ENCODE measurements around the gene PPFIBP1. TPM values are rescaled to one million over a fixed set of nuclear protein-coding genes. Genes with fewer than 3 reads are reported as not detected.

PPFIBP1 gene
- total and polyA plus RNA-seq, 2 donors (not counting 1 experiment from before 2014, with no cell fraction given) = 3.3 to 15.0 TPM

- Histone ChIP-seq H3K27me3 (replicated peaks in 1 of 4; ENCODE audit: control extremely low read depth in 1 of 4, control insufficient read depth in 3 of 4, insufficient read depth in 4 of 4, low read length in 3 of 4) (no peaks in the 10 kb centered on the region), H3K36me3 (replicated peaks in 1 of 2; ENCODE audit: control extremely low read depth in 1 of 2, control insufficient read depth in 1 of 2, extremely low read depth in 1 of 2, insufficient read depth in 2 of 2, low read length in 1 of 2) (no peaks in the 10 kb centered on the region), H3K4me3 (ENCODE audit: control extremely low read depth in 1 of 5, extremely low read depth in 1 of 5, insufficient read depth in 1 of 5, low read depth in 2 of 5, low read length in 4 of 5) (no peak overlapping the region), H3K27ac (ENCODE audit: low read length in 2 of 2) (no peak overlapping the region), H2AFZ (ENCODE audit: insufficient read depth, low read depth, low read length, poor library complexity, severe bottlenecking) (no peak overlapping the region), H4K20me1 (ENCODE audit: control insufficient read depth, insufficient read depth, low read length, poor library complexity, severe bottlenecking) (no peaks in the 10 kb centered on the region), H3K9me3 (ENCODE audit: control extremely low read depth in 1 of 3, control insufficient read depth in 2 of 3, insufficient read depth in 1 of 3, low read length in 2 of 3) (peaks cover 5 to 26% (median 19%) of the 10 kb centered on the region in 3 donors), H3K9ac (ENCODE audit: low read length) (no peak overlapping the region), H3K79me2 (ENCODE audit: control insufficient read depth, insufficient read depth, low read length) (no peaks in the 10 kb centered on the region), H3K4me1 (ENCODE audit: control insufficient read depth in 2 of 2, insufficient read depth in 2 of 2, low read length in 2 of 2) (no peaks in the 10 kb centered on the region), H3K4me2 (replicated peaks; ENCODE audit: low read depth, low read length, poor library complexity, severe bottlenecking) (no peak overlapping the region)
- Mint-ChIP-seq H3K27ac (no peak overlapping the region), H3K4me3 (no peak overlapping the region), H3K27me3 (no peaks in the 10 kb centered on the region), H3K4me1 (no peaks in the 10 kb centered on the region), H3K9me3 (ENCODE audit: insufficient read depth) (peaks cover 17% of the 10 kb centered on the region)
- intact Hi-C loops (cut with micrococcal nuclease) = no loop called here
- ChIA-PET CTCF (no interaction called here), POLR2A (no interaction called here)
- ATAC-seq (ENCODE audit: low read depth) (no peak), DNase-seq (no peak)
- no peak for TF ChIP-seq CTCF (IDR thresholded peaks at IDR 0.05)
- no peak for TF ChIP-seq EZH2 (IDR thresholded peaks at IDR 0.05; ENCODE audit: borderline replicate concordance, insufficient read depth, low read depth, low read length, poor library complexity, severe bottlenecking)
- 57% methylated on average over 1 of the region's 1 CpG for WGBS (ENCODE audit: insufficient coverage)
These were observed 44.0 kb upstream of the PPFIBP1 start for GRCh38 chr12:27480016-27480415.

GRCh38 chr12:27486961-27487360 lies 37.0 kb upstream of the PPFIBP1 start:
- H3K4me3 ChIP-seq (ENCODE audit: control extremely low read depth in 1 of 5, extremely low read depth in 1 of 5, insufficient read depth in 1 of 5, low read depth in 2 of 5, low read length in 4 of 5) = no peak overlapping the region
- H4K20me1 ChIP-seq (ENCODE audit: control insufficient read depth, insufficient read depth, low read length, poor library complexity, severe bottlenecking) = no peaks in the 10 kb centered on the region
- no peaks in the 10 kb centered on the region for H3K36me3 ChIP-seq (replicated peaks in 1 of 2; ENCODE audit: control extremely low read depth in 1 of 2, control insufficient read depth in 1 of 2, extremely low read depth in 1 of 2, insufficient read depth in 2 of 2, low read length in 1 of 2)
- intact Hi-C loops (cut with micrococcal nuclease) = no loop called here
- H3K9me3 ChIP-seq (ENCODE audit: control extremely low read depth in 1 of 3, control insufficient read depth in 2 of 3, insufficient read depth in 1 of 3, low read length in 2 of 3) = no peaks in the 10 kb centered on the region
- POLR2A ChIA-PET = no interaction called here
- no peak for TF ChIP-seq EZH2 (IDR thresholded peaks at IDR 0.05; ENCODE audit: borderline replicate concordance, insufficient read depth, low read depth, low read length, poor library complexity, severe bottlenecking)
- TF ChIP-seq CTCF (IDR thresholded peaks at IDR 0.05) = no peak
- Mint-ChIP-seq H3K4me1 (no peaks in the 10 kb centered on the region), H3K9me3 (ENCODE audit: insufficient read depth) (no peaks in the 10 kb centered on the region), H3K4me3 (no peak overlapping the region), H3K27me3 (peaks cover 4% of the 10 kb centered on the region), H3K27ac (no peak overlapping the region)
- H2AFZ ChIP-seq (ENCODE audit: insufficient read depth, low read depth, low read length, poor library complexity, severe bottlenecking) = no peak overlapping the region
- H3K27me3 ChIP-seq (replicated peaks in 1 of 4; ENCODE audit: control extremely low read depth in 1 of 4, control insufficient read depth in 3 of 4, insufficient read depth in 4 of 4, low read length in 3 of 4) = no peaks in the 10 kb centered on the region
- no peak overlapping the region for H3K27ac ChIP-seq (ENCODE audit: low read length in 2 of 2)
- no peak overlapping the region for H3K4me2 ChIP-seq (replicated peaks; ENCODE audit: low read depth, low read length, poor library complexity, severe bottlenecking)
- no peak for DNase-seq
- H3K79me2 ChIP-seq (ENCODE audit: control insufficient read depth, insufficient read depth, low read length) = no peaks in the 10 kb centered on the region
- no peak overlapping the region for H3K9ac ChIP-seq (ENCODE audit: low read length)
- CTCF ChIA-PET = no interaction called here
- no peaks in the 10 kb centered on the region for H3K4me1 ChIP-seq (ENCODE audit: control insufficient read depth in 2 of 2, insufficient read depth in 2 of 2, low read length in 2 of 2)
- ATAC-seq (ENCODE audit: low read depth) = no peak
